OCI-LY3 (cell line): Measurements from ENCODE around the gene CNOT10.
"Not testable (repeated sequence)": the region's sequence is repeated elsewhere in the genome, so short reads cannot be mapped to it uniquely, and the experiment has no call there.

Experiments
- EZH2phosphoT487 ChIP-seq: fragments of 200-600 bp; shearing (Covaris generic); IDR thresholded peaks from 2 replicates; pipeline ENCODE4 v1.6.1; 2018; ENCODE audit warnings: antibody characterized with exemption, mixed run types, low read depth
- TF ChIP-seq, protein P1 (sequence below): fragments of 200-600, 300-600 bp; sonication (generic); IDR thresholded peaks from 2 replicates; pipeline ENCODE4 v1.5.1; 2014; ENCODE audit warnings: antibody characterized with exemption, low read length, low read depth

GRCh38 chr3:32801440-32801839 is 116.5 kb downstream of the CNOT10 start:
- TF ChIP-seq, protein P1, sequence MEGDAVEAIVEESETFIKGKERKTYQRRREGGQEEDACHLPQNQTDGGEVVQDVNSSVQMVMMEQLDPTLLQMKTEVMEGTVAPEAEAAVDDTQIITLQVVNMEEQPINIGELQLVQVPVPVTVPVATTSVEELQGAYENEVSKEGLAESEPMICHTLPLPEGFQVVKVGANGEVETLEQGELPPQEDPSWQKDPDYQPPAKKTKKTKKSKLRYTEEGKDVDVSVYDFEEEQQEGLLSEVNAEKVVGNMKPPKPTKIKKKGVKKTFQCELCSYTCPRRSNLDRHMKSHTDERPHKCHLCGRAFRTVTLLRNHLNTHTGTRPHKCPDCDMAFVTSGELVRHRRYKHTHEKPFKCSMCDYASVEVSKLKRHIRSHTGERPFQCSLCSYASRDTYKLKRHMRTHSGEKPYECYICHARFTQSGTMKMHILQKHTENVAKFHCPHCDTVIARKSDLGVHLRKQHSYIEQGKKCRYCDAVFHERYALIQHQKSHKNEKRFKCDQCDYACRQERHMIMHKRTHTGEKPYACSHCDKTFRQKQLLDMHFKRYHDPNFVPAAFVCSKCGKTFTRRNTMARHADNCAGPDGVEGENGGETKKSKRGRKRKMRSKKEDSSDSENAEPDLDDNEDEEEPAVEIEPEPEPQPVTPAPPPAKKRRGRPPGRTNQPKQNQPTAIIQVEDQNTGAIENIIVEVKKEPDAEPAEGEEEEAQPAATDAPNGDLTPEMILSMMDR, result not testable (repeated sequence)
- not testable (repeated sequence) for TF ChIP-seq EZH2phosphoT487
